ENCODE results near the gene DOCK9.

GRCh38 chr13:98917116-98917515 lies 60.7 kb downstream of the DOCK9 start:
- TF ChIP-seq CTCF (conservative IDR thresholded peaks at IDR 0.05; ENCODE audit: low read depth, low read length) (no peak), EZH2 (IDR thresholded peaks at IDR 0.05; ENCODE audit: low read length, unreplicated experiment) (no peak), EZH2phosphoT487 (IDR thresholded peaks at IDR 0.05; ENCODE audit: borderline replicate concordance, low read length) (no peak)
